ENCODE data around the gene GPATCH4. TPM values are rescaled to one million over a fixed set of nuclear protein-coding genes. Genes with fewer than 3 reads are reported as not detected.

GPATCH4 gene
- total and polyA plus RNA-seq, 2 of the 4 experiments (the other 2 are of a cell fraction) = 32.6 to 41.8 TPM

DNA sequence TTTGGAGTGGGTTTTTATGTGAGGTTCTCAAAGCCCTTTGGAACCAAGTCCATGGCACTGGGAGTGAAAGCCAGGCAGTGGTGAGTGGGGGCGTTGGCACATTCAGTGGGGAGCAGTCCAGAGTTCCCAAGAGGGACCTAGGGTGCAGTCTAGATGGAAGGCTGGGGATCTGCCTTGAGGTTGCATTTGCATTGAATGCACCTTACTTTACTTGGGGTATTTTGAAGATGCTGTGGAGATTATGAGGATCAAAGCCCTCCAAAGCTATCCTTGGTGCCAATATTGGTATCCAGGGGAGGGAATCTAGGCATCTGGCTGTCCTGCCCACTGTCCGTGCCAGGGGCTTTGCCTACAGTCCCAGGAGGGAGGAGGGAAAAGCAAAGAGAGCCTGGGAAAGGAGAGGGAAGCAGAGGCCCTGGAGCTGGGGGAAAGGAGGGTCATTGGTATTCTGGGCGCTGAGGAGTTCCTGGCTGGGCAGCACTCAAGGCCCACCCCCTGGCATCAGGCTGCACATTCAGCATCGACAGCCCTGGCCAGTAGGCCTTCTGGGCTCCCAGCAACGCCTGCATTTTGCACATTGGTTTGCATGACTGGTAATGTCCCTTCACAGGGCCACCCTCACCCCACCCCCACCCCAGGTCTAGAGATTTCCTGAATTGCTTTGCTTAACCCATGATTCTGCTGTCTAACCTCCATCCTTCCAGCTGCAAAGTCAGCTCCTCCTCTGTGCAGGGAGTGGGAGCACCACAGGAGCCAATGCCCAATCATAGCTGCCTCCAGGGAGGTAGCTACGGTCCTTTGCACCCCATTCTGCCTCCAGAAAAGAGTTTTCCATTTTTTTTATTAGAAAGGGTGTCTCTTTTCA lies 39.8 kb upstream of the GPATCH4 start:
- Histone ChIP-seq H3K9me3 (ENCODE audit: control insufficient read depth, insufficient read depth, low read length) (0 out of 2 replicates have a peak, but pooled peaks cover 1% of the 10 kb centered on the region), H2BK5ac (ENCODE audit: low read depth, low read length, poor library complexity, severe bottlenecking) (no peak overlapping the region), H3K18ac (ENCODE audit: low read depth, low read length) (no peak overlapping the region), H4K91ac (ENCODE audit: insufficient read depth, low read depth, low read length) (no peak overlapping the region), H2AK5ac (ENCODE audit: low read depth, low read length) (no peak overlapping the region), H2BK20ac (ENCODE audit: low read depth, low read length) (no peak overlapping the region), H3K9ac (ENCODE audit: low read depth, low read length) (no peak overlapping the region), H3K56ac (ENCODE audit: extremely low read depth, insufficient read depth, low read length) (no peak overlapping the region), H3K4me3 (ENCODE audit: insufficient read depth, low read depth, low read length) (no peak overlapping the region), H2BK120ac (ENCODE audit: low read depth, low read length) (no peak overlapping the region), H3K27me3 (ENCODE audit: control insufficient read depth, insufficient read depth, low read length) (peaks cover 91% of the 10 kb centered on the region), H3K79me1 (ENCODE audit: low read depth in 1 of 2, low read length in 2 of 2) (no peaks in the 10 kb centered on the region), H3K36me3 (ENCODE audit: control insufficient read depth, insufficient read depth, low read length) (no peaks in the 10 kb centered on the region), H4K5ac (ENCODE audit: low read depth, low read length) (no peak overlapping the region), H2AFZ (replicated peaks; ENCODE audit: low read length, poor library complexity) (no peak overlapping the region), H4K8ac (ENCODE audit: low read depth in 2 of 2, low read length in 2 of 2) (no peak overlapping the region), H3K4ac (ENCODE audit: low read depth, low read length) (no peak overlapping the region), H3K4me1 (ENCODE audit: control insufficient read depth, insufficient read depth, low read length) (no peaks in the 10 kb centered on the region; the same call in 1 of the 2 replicates), H3K27ac (ENCODE audit: insufficient read depth, low read length) (no peak overlapping the region), H3K23ac (ENCODE audit: low read depth, low read length) (no peak overlapping the region), H3K9me1 (ENCODE audit: insufficient read depth, low read length) (no peaks in the 10 kb centered on the region), H2BK15ac (ENCODE audit: low read depth, low read length) (no peak overlapping the region), H3K14ac (replicated peaks; ENCODE audit: low read depth, low read length) (no peak overlapping the region), H2AK9ac (replicated peaks; ENCODE audit: low read depth, low read length, poor library complexity) (no peak overlapping the region), H3K4me2 (ENCODE audit: low read depth, low read length) (no peak overlapping the region), H4K20me1 (ENCODE audit: insufficient read depth, low read length) (peaks cover 11% of the 10 kb centered on the region; the same call in 1 of the 2 replicates)
- TF ChIP-seq POLR2A (IDR thresholded peaks at IDR 0.05; ENCODE audit: low read depth, low read length) (no peak), MAFK (IDR thresholded peaks at IDR 0.05; ENCODE audit: low read depth, low read length) (no peak), BHLHE40 (IDR thresholded peaks at IDR 0.05; ENCODE audit: low read depth, low read length) (no peak), CEBPB (IDR thresholded peaks at IDR 0.05; ENCODE audit: low read depth, low read length) (no peak), RCOR1 (IDR thresholded peaks at IDR 0.05; ENCODE audit: insufficient replicate concordance, low read length) (no peak), RFX5 (IDR thresholded peaks at IDR 0.05; ENCODE audit: low read depth, low read length) (no peak), SMC3 (IDR thresholded peaks at IDR 0.05; ENCODE audit: low read depth, low read length) (no peak), CHD1 (IDR thresholded peaks at IDR 0.05; ENCODE audit: low read depth, low read length) (no peak), FOS (IDR thresholded peaks at IDR 0.05; ENCODE audit: low read depth, low read length) (no peak), RAD21 (IDR thresholded peaks at IDR 0.05; ENCODE audit: low read length) (no peak), NFE2L2 (IDR thresholded peaks at IDR 0.05; ENCODE audit: low read depth, low read length) (no peak)
- TF ChIP-seq, protein P1, sequence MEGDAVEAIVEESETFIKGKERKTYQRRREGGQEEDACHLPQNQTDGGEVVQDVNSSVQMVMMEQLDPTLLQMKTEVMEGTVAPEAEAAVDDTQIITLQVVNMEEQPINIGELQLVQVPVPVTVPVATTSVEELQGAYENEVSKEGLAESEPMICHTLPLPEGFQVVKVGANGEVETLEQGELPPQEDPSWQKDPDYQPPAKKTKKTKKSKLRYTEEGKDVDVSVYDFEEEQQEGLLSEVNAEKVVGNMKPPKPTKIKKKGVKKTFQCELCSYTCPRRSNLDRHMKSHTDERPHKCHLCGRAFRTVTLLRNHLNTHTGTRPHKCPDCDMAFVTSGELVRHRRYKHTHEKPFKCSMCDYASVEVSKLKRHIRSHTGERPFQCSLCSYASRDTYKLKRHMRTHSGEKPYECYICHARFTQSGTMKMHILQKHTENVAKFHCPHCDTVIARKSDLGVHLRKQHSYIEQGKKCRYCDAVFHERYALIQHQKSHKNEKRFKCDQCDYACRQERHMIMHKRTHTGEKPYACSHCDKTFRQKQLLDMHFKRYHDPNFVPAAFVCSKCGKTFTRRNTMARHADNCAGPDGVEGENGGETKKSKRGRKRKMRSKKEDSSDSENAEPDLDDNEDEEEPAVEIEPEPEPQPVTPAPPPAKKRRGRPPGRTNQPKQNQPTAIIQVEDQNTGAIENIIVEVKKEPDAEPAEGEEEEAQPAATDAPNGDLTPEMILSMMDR (conservative IDR thresholded peaks at IDR 0.05; ENCODE audit: low read depth, low read length) = no peak
- TF ChIP-seq, protein P2, sequence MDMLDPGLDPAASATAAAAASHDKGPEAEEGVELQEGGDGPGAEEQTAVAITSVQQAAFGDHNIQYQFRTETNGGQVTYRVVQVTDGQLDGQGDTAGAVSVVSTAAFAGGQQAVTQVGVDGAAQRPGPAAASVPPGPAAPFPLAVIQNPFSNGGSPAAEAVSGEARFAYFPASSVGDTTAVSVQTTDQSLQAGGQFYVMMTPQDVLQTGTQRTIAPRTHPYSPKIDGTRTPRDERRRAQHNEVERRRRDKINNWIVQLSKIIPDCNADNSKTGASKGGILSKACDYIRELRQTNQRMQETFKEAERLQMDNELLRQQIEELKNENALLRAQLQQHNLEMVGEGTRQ (IDR thresholded peaks at IDR 0.05; ENCODE audit: low read depth, low read length) = no peak
- ChIA-PET POLR2A (ENCODE audit: unreplicated experiment) (no interaction called here), CTCF (interaction anchor here (1.5 kb wide), 1 partner anchor 18 kb away, joined by 4 read pairs; no protein-coding TSS in a partner anchor)
- DNase-seq (no peak), ATAC-seq (ENCODE audit: low read depth) (no peak)
- BruUV-seq (replicated peaks) = no TSS peak
- in situ Hi-C loops (cut with MboI; ENCODE audit: low sequenced_read_pairs) (no loop called here), intact Hi-C loops (cut with micrococcal nuclease) (no loop called here), dilution Hi-C loops (cut with HindIII; ENCODE audit: low sequenced_read_pairs, unreplicated experiment) (no loop called here)
- 0% methylated on average over 1 of the region's 6 CpGs; no CpG with 5 or more reads in 1 of the 2 experiments for WGBS, 2 experiments (ENCODE audit: extremely low coverage in 2 of 2, insufficient read length in 1 of 2)

Data from IMR-90 (cell line).